ENCODE results near the gene CEP112. TPM values are rescaled to one million over a fixed set of nuclear protein-coding genes. Genes with fewer than 3 reads are reported as not detected.

The CEP112 gene
- total and polyA plus RNA-seq, 10 of the 15 experiments (the other 5 are each of a cell fraction or from before 2014, with no cell fraction given), result 0.11 to 3.8 (median 0.32) TPM; not detected in 1

GRCh38 chr17:65985571-65985970 is 206.4 kb downstream of the CEP112 start:
- Histone ChIP-seq H3K79me2 (ENCODE audit: control insufficient read depth, insufficient read depth, low read length) (no peaks in the 10 kb centered on the region), H3K4me3 (no peak overlapping the region), H2AFZ (ENCODE audit: control insufficient read depth, low read depth, low read length) (no peak overlapping the region), H3K4me2 (ENCODE audit: control insufficient read depth, insufficient read depth) (no peak overlapping the region), H3K9me3 (replicated peaks; ENCODE audit: control insufficient read depth, insufficient read depth, low read length) (no peaks in the 10 kb centered on the region; the same call in 2 of the 3 replicates), H4K20me1 (ENCODE audit: control insufficient read depth, insufficient read depth) (no peaks in the 10 kb centered on the region), H3K36me3 (ENCODE audit: control insufficient read depth in 2 of 2, insufficient read depth in 2 of 2, low read length in 1 of 2) (no peaks in the 10 kb centered on the region), H3K4me1 (ENCODE audit: control insufficient read depth, insufficient read depth, low read length) (no peaks in the 10 kb centered on the region), H3K27me3 (replicated peaks in 1 of 2; ENCODE audit: control insufficient read depth in 2 of 2, insufficient read depth in 2 of 2, low read length in 1 of 2) (no peaks in the 10 kb centered on the region), H3K27ac (ENCODE audit: control insufficient read depth, insufficient read depth) (no peak overlapping the region), H3K9ac (ENCODE audit: control insufficient read depth, insufficient read depth, low read length) (no peak overlapping the region)
- no TSS peak for BruUV-seq (replicated peaks)
- intact Hi-C loops (cut with micrococcal nuclease; ENCODE audit: unreplicated experiment), result loop anchor here (5.0 to 10.0 kb wide), 2 partner anchors 179 to 428 kb away; no protein-coding TSS in a partner anchor
- ATAC-seq (no peak), FAIRE-seq (no peak), DNase-seq (ENCODE audit: low read depth, low spot score) (no peak)
- 10% methylated on average over 3 of the region's 3 CpGs for WGBS (ENCODE audit: insufficient coverage, insufficient replicate concordance, low lambda C conversion rate, missing lambda C conversion rate)
- ChIA-PET CTCF (interaction anchor here (0.6 to 1.9 kb wide), 3 partner anchors 691 to 915 kb away, joined by 3 to 4 read pairs (median 3); no protein-coding TSS in a partner anchor), RAD21 (ENCODE audit: unreplicated experiment) (interaction anchor here (1.4 kb wide), 1 partner anchor 690 kb away, joined by 6 read pairs; no protein-coding TSS in a partner anchor), SMC1A (ENCODE audit: uncharacterized antibody, unreplicated experiment) (interaction anchor here (0.7 to 2.1 kb wide), 2 partner anchors 193 to 754 kb away, joined by 3 to 10 read pairs; no protein-coding TSS in a partner anchor), POLR2A (interaction anchor here (0.6 kb wide), 1 partner anchor 30 kb away, joined by 3 read pairs; no protein-coding TSS in a partner anchor)
- in situ Hi-C loops (cut with MboI), result loop anchor here (25.0 kb wide), 1 partner anchor 698 kb away; no protein-coding TSS in a partner anchor
- TF ChIP-seq CEBPB (IDR thresholded peaks at IDR 0.05; ENCODE audit: borderline replicate concordance in 1 of 2, low read depth in 2 of 2, low read length in 2 of 2) (no peak), NFXL1 (IDR thresholded peaks at IDR 0.05; ENCODE audit: borderline replicate concordance) (no peak), E2F8 (IDR thresholded peaks at IDR 0.05; ENCODE audit: low read depth, partially characterized antibody) (no peak), ASH2L (IDR thresholded peaks at IDR 0.05; ENCODE audit: borderline replicate concordance, low read depth) (no peak), MTA2 (IDR thresholded peaks at IDR 0.05; ENCODE audit: low read depth) (no peak), IRF4 (IDR thresholded peaks at IDR 0.05; ENCODE audit: low read depth, low read length) (no peak), SMAD1 (IDR thresholded peaks at IDR 0.05; ENCODE audit: low read depth, partially characterized antibody) (no peak), HCFC1 (IDR thresholded peaks at IDR 0.05; ENCODE audit: low read length) (no peak), RFX5 (IDR thresholded peaks at IDR 0.05; ENCODE audit: low read depth, low read length) (no peak), ZNF24 (IDR thresholded peaks at IDR 0.05) (no peak), ZNF207 (IDR thresholded peaks at IDR 0.05; ENCODE audit: borderline replicate concordance) (no peak), LARP7 (IDR thresholded peaks at IDR 0.05) (no peak), SP1 (IDR thresholded peaks at IDR 0.05; ENCODE audit: low read depth, low read length) (no peak), BACH1 (IDR thresholded peaks at IDR 0.05; ENCODE audit: borderline replicate concordance) (no peak), STAT3 (IDR thresholded peaks at IDR 0.05; ENCODE audit: low read depth, low read length) (no peak), CHD2 (IDR thresholded peaks at IDR 0.05; ENCODE audit: borderline replicate concordance, low read depth, low read length) (no peak), PML (IDR thresholded peaks at IDR 0.05; ENCODE audit: low read length) (no peak), KAT2A (conservative IDR thresholded peaks at IDR 0.05; ENCODE audit: control insufficient read depth, low read depth, low read length) (no peak)

Measured in GM12878 (cell line).